ENCODE measurements around the gene COL17A1. TPM values are rescaled to one million over a fixed set of nuclear protein-coding genes. Genes with fewer than 3 reads are reported as not detected.
A peak's percentile ranks its signal among the peaks of the same experiment; 100 is the strongest.

Gene COL17A1
- total RNA-seq, 2 experiments from 2014 or later, result not detected

GRCh38 chr10:104031631-104032030, 54.0 kb downstream of the COL17A1 start:
- H3K4me1 Mint-ChIP-seq (ENCODE audit: low read depth), result peaks cover 10% of the 10 kb centered on the region
- DNase-seq (no peak), ATAC-seq (no peak)
- no peak for TF ChIP-seq CTCF (IDR thresholded peaks at IDR 0.05)
- H3K4me3 Mint-ChIP-seq, result no peak overlapping the region
- ChIA-PET POLR2A (interaction anchor here (1.2 kb wide), 1 partner anchor 91 kb away, joined by 3 read pairs; the partner anchor contains the start of gene SFR1), CTCF (interaction anchor here (1.1 to 1.4 kb wide), 2 partner anchors 10 to 146 kb away, joined by 4 to 9 read pairs; no protein-coding TSS in a partner anchor)
- no peaks in the 10 kb centered on the region for H3K27me3 Mint-ChIP-seq
- H3K9me3 Mint-ChIP-seq, result no peaks in the 10 kb centered on the region
- H3K27ac Mint-ChIP-seq, result no peak overlapping the region
- H3K36me3 Mint-ChIP-seq (ENCODE audit: low read depth), result peaks cover 7% of the 10 kb centered on the region
- intact Hi-C loops (cut with micrococcal nuclease), result no loop called here

GRCh38 chr10:104029521-104029860, 56.2 kb downstream of the COL17A1 start:
- H3K36me3 Mint-ChIP-seq (ENCODE audit: low read depth), result peaks cover 7% of the 10 kb centered on the region
- no peak for ATAC-seq
- ChIA-PET POLR2A (no interaction called here), CTCF (interaction anchor here (0.9 to 2.5 kb wide), 4 partner anchors 51 to 343 kb away, joined by 3 to 10 read pairs (median 5); no protein-coding TSS in a partner anchor)
- no peaks in the 10 kb centered on the region for H3K27me3 Mint-ChIP-seq
- H3K4me1 Mint-ChIP-seq (ENCODE audit: low read depth), result peaks cover 10% of the 10 kb centered on the region
- no peaks in the 10 kb centered on the region for H3K9me3 Mint-ChIP-seq
- intact Hi-C loops (cut with micrococcal nuclease), result no loop called here
- TF ChIP-seq CTCF (IDR thresholded peaks at IDR 0.05), result no peak
- no peak overlapping the region for H3K27ac Mint-ChIP-seq
- DNase-seq, result no peak
- H3K4me3 Mint-ChIP-seq, result no peak overlapping the region

GRCh38 chr10:104028823-104029520, 56.7 kb downstream of the COL17A1 start:
- TF ChIP-seq CTCF (IDR thresholded peaks at IDR 0.05), result no peak
- ATAC-seq, result no peak
- no peaks in the 10 kb centered on the region for H3K9me3 Mint-ChIP-seq
- DNase-seq, result no peak
- no peak overlapping the region for H3K4me3 Mint-ChIP-seq
- peaks cover 10% of the 10 kb centered on the region for H3K4me1 Mint-ChIP-seq (ENCODE audit: low read depth)
- H3K27me3 Mint-ChIP-seq, result no peaks in the 10 kb centered on the region
- CTCF ChIA-PET, result interaction anchor here (0.9 to 2.5 kb wide), 7 partner anchors 46 to 343 kb away, joined by 3 to 10 read pairs (median 4); no protein-coding TSS in a partner anchor
- POLR2A ChIA-PET, result no interaction called here
- no peak overlapping the region for H3K27ac Mint-ChIP-seq
- peaks cover 9% of the 10 kb centered on the region for H3K36me3 Mint-ChIP-seq (ENCODE audit: low read depth)
- intact Hi-C loops (cut with micrococcal nuclease), result no loop called here

- ChIA-PET POLR2A (no interaction called here), CTCF (interaction anchor here (1.0 to 2.5 kb wide), 5 partner anchors 45 to 316 kb away, joined by 3 to 10 read pairs (median 4); no protein-coding TSS in a partner anchor)
- peaks cover 10% of the 10 kb centered on the region for H3K4me1 Mint-ChIP-seq (ENCODE audit: low read depth)
- TF ChIP-seq CTCF (IDR thresholded peaks at IDR 0.05), result no peak
- no peaks in the 10 kb centered on the region for H3K27me3 Mint-ChIP-seq
- ATAC-seq (peak; percentile 77), DNase-seq (peak; percentile 11)
- no peak overlapping the region for H3K4me3 Mint-ChIP-seq
- H3K27ac Mint-ChIP-seq, result no peak overlapping the region
- no peaks in the 10 kb centered on the region for H3K9me3 Mint-ChIP-seq
- peaks cover 11% of the 10 kb centered on the region for H3K36me3 Mint-ChIP-seq (ENCODE audit: low read depth)
- intact Hi-C loops (cut with micrococcal nuclease), result no loop called here
These were observed 57.5 kb downstream of the COL17A1 start for GRCh38 chr10:104028146-104028545.

- Mint-ChIP-seq H3K9me3 (no peaks in the 10 kb centered on the region), H3K4me3 (no peak overlapping the region), H3K27ac (no peak overlapping the region), H3K27me3 (no peaks in the 10 kb centered on the region), H3K36me3 (ENCODE audit: low read depth) (peaks cover 19% of the 10 kb centered on the region), H3K4me1 (ENCODE audit: low read depth) (peaks cover 10% of the 10 kb centered on the region)
- no peak for DNase-seq
- CTCF ChIA-PET, result interaction anchor here (1.2 kb wide), 1 partner anchor 8 kb away, joined by 3 read pairs; no protein-coding TSS in a partner anchor
- POLR2A ChIA-PET, result no interaction called here
- no peak for TF ChIP-seq CTCF (IDR thresholded peaks at IDR 0.05)
- intact Hi-C loops (cut with micrococcal nuclease), result no loop called here
- no peak for ATAC-seq
These were observed 58.9 kb downstream of the COL17A1 start for GRCh38 chr10:104026762-104027161.
